Keratinocyte (primary cell): Measurements from ENCODE around the gene TAX1BP3. TPM values are rescaled to one million over a fixed set of nuclear protein-coding genes. Genes with fewer than 3 reads are reported as not detected.

Experiments
- DNase-seq: peaks from one replicate; pipeline ENCODE4 v3.0.0-alpha.2; 2011; ENCODE audit warnings: low read depth, missing footprints, low spot score
- FAIRE-seq: peaks from 2 replicates; lab custom pipeline; 2011; peaks lifted over from hg19 to GRCh38; lab: Jason Lieb, UNC
- H2AFZ ChIP-seq: 2 replicates; pipeline ENCODE4 v1.6.0; 2012; ENCODE audit warnings: low read length, control low read depth, inconsistent platforms; ENCODE audit not compliant: control insufficient read depth
- H3K27ac ChIP-seq: 2 replicates; pipeline ENCODE4 v1.5.1; 2011; ENCODE audit warnings: low read length; ENCODE audit not compliant: control insufficient read depth, insufficient read depth
- H3K27me3 ChIP-seq: 3 replicates; pipeline ENCODE4 v1.6.0; 2011; ENCODE audit warnings: low read length; ENCODE audit not compliant: control insufficient read depth, insufficient read depth; ENCODE audit errors: extremely low read depth
- H3K36me3 ChIP-seq, 2 experiments: 2 replicates in 1 of 2; 3 replicates in 1 of 2; pipeline ENCODE4 v1.5.1; 2011; ENCODE audit warnings: low read length in 2 of 2, mild to moderate bottlenecking in 1 of 2; ENCODE audit not compliant: control insufficient read depth in 2 of 2, insufficient read depth in 2 of 2; ENCODE audit errors: extremely low read depth in 1 of 2
- H3K4me1 ChIP-seq: 3 replicates; pipeline ENCODE4 v1.5.1; 2011; ENCODE audit warnings: low read length; ENCODE audit not compliant: control insufficient read depth, insufficient read depth; ENCODE audit errors: extremely low read depth
- H3K4me2 ChIP-seq: 3 replicates; pipeline ENCODE4 v1.6.0; 2011; ENCODE audit warnings: low read depth, low read length; ENCODE audit not compliant: control insufficient read depth, insufficient read depth; ENCODE audit errors: extremely low read depth
- H3K4me3 ChIP-seq, 3 experiments: fragments of 200-600 bp in 1 of 3; sonication (generic) in 1 of 3; 2 replicates in 2 of 3; 3 replicates in 1 of 3; pipeline ENCODE4 v1.5.1; 2011 to 2016; ENCODE audit warnings: low read length in 3 of 3, mild to moderate bottlenecking in 3 of 3, control low read depth in 2 of 3, inconsistent platforms in 1 of 3, low read depth in 1 of 3, mixed read lengths in 1 of 3, mixed run types in 1 of 3, moderate library complexity in 1 of 3; ENCODE audit not compliant: control insufficient read depth in 2 of 3, insufficient read depth in 2 of 3; ENCODE audit errors: extremely low read depth in 1 of 3
- H3K79me2 ChIP-seq: 2 replicates; pipeline ENCODE4 v1.6.0; 2012; ENCODE audit warnings: low read length; ENCODE audit not compliant: control insufficient read depth, insufficient read depth
- H3K9ac ChIP-seq: 3 replicates; pipeline ENCODE4 v1.6.0; 2011; ENCODE audit warnings: low read length; ENCODE audit not compliant: control insufficient read depth, insufficient read depth; ENCODE audit errors: extremely low read depth
- H3K9me1 ChIP-seq: 3 replicates; pipeline ENCODE4 v1.6.0; 2011; ENCODE audit warnings: low read length; ENCODE audit not compliant: control insufficient read depth, insufficient read depth; ENCODE audit errors: extremely low read depth
- H3K9me3 ChIP-seq: 2 replicates; pipeline ENCODE4 v1.5.1; 2012; ENCODE audit warnings: low read depth, low read length; ENCODE audit not compliant: control insufficient read depth
- H4K20me1 ChIP-seq: 3 replicates; pipeline ENCODE4 v1.6.0; 2011; ENCODE audit warnings: low read length; ENCODE audit not compliant: control insufficient read depth, insufficient read depth; ENCODE audit errors: extremely low read depth
- EZH2 ChIP-seq: IDR thresholded peaks from one replicate; pipeline ENCODE4 v1.6.1; 2012; ENCODE audit warnings: inconsistent platforms, mild to moderate bottlenecking, low read length, moderate library complexity
- dilution Hi-C: fragments of 300-500 bp; cut with MboI; formaldehyde crosslinking; loops from one replicate; pipeline ENCODE4 v1.7.0; 2020; ENCODE audit warnings: low sequenced_read_pairs; ENCODE audit not compliant: extremely low pct_ligation_motif_present
- polyA plus RNA-seq, 5 experiments: library from polyadenylated mRNA; depleted of rRNA in 3 of 5; stranded (reverse) in 3 of 5; stranded (forward) in 1 of 5; unstranded in 1 of 5; fragments of >200 nt; gene quantifications; 1 replicate in 1 of 5; 2 replicates in 3 of 5; 3 replicates in 1 of 5; pipeline versions ENCODE4 v1.2.1 to v1.2.3, GENCODE V29; 2011 to 2012; ENCODE audit warnings: missing spikeins in 2 of 5, low read depth in 1 of 5, low replicate concordance in 1 of 5

TAX1BP3 gene
- polyA plus RNA-seq, 1 donor (not counting 4 experiments of a cell fraction or from before 2014, with no cell fraction given) = 126 TPM

GRCh38 chr17:3613124-3613523, 55.3 kb downstream of the TAX1BP3 start:
- dilution Hi-C loops = no loop called here
- Histone ChIP-seq H3K27me3 (no peaks in the 10 kb centered on the region), H2AFZ (no peak overlapping the region), H3K4me2 (no peak overlapping the region), H3K36me3 (peaks cover 19 to 30% of the 10 kb centered on the region in 2 experiments), H3K27ac (no peak overlapping the region), H3K9ac (no peak overlapping the region), H3K9me1 (no peaks in the 10 kb centered on the region), H3K79me2 (no peaks in the 10 kb centered on the region), H3K4me3 (no peak overlapping the region), H3K9me3 (no peaks in the 10 kb centered on the region), H4K20me1 (no peaks in the 10 kb centered on the region), H3K4me1 (peaks cover 4% of the 10 kb centered on the region)
- DNase-seq (no peak), FAIRE-seq (no peak)
- TF ChIP-seq EZH2 = no peak

Other genes starting within 250 kb of the TAX1BP3 start
- gene OR1E2, start 234.7 kb downstream of the TAX1BP3 start, polyA plus RNA-seq = not detected in 3 replicates
- gene SPATA22, start 196.8 kb downstream of the TAX1BP3 start, polyA plus RNA-seq = 0.10 TPM in 1 of 3 replicates, not detected in the others
- not detected in 3 replicates for gene ASPA, start 192.6 kb downstream of the TAX1BP3 start, polyA plus RNA-seq
- 5.8 to 16.6 TPM (median 9.4 TPM) in 3 replicates for gene TRPV3, start 110.8 kb downstream of the TAX1BP3 start, polyA plus RNA-seq
- gene TRPV1, start 59.2 kb downstream of the TAX1BP3 start, polyA plus RNA-seq = 1.3 to 2.2 TPM (median 1.5 TPM) in 3 replicates
- 9.2 to 11.8 TPM (median 11.0 TPM) in 3 replicates for gene SHPK, start 32.3 kb downstream of the TAX1BP3 start, polyA plus RNA-seq
- gene CTNS, start 31.8 kb downstream of the TAX1BP3 start, polyA plus RNA-seq = 7.4 to 10.3 TPM (median 10.2 TPM) in 3 replicates
- gene EMC6, start 234 bp upstream of the TAX1BP3 start, polyA plus RNA-seq = 35.4 to 47.4 TPM (median 36.6 TPM) in 3 replicates
- gene P2RX5, start 27.6 kb upstream of the TAX1BP3 start, polyA plus RNA-seq = 0.43 to 0.97 TPM (median 0.63 TPM) in 3 replicates
- 0.90 to 4.7 TPM (median 3.5 TPM) in 3 replicates for gene HASPIN, start 55.3 kb upstream of the TAX1BP3 start, polyA plus RNA-seq
- 45.7 to 66.6 TPM (median 50.8 TPM) in 3 replicates for gene ITGAE, start 132.6 kb upstream of the TAX1BP3 start, polyA plus RNA-seq
- 13.9 to 22.1 TPM (median 16.8 TPM) in 3 replicates for gene NCBP3, start 177.7 kb upstream of the TAX1BP3 start, polyA plus RNA-seq
- 1.8 to 2.6 TPM (median 2.5 TPM) in 3 replicates for gene CAMKK1, start 224.5 kb upstream of the TAX1BP3 start, polyA plus RNA-seq
- not detected in 3 replicates for gene P2RX1, start 247.9 kb upstream of the TAX1BP3 start, polyA plus RNA-seq